ENCODE data around the gene RHOBTB1.

RHOBTB1 gene

DNA sequence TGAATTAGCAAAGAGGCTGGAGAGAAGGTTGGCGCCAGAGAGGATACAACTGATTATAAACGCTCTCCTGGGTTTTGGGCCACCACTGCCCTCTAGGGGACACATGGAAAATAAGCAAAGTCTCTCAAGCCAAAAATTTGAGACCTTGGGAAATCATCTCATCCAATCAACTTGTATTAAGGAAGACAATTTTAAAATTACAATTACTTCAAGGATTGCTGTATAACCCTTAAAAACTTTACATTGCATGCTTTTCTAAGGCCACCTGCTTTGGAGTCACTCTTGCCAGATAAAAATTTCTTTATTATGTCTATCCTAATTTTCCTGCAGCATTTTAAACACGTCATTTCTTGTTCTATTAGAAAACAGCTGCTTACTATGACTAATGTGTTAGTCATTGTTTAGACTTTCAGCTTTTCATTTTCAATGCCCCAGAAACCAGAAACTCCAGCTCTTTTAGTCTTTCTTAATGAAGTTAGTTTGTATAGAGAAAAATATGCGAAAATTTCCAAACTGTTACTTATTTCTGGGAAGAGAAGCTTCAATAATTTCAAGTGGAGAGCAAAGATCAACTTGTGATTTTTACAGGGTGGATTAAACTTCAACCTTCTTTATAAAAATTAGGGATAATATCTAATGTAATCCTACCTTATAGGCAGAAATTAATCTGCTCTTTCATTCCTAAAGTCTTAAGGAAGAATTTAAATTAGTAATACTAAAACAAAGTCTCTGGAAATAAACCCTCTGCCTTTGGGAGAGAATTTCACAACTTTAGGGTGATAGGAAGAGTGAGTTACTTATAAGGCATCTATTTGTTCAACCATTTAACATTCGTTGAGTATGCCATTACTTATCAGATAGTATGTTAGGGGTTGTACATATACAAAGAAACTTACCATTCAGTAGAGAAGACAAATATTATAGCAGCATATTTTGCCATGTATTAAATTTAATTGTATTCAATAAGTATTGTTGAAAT, 20.6 kb upstream of the RHOBTB1 start:
- Histone ChIP-seq H3K36me3 (ENCODE audit: control insufficient read depth in 2 of 2, insufficient read depth in 2 of 2, low read length in 2 of 2) (no peaks in the 10 kb centered on the region), H3K9ac (ENCODE audit: low read length in 2 of 2) (no peak overlapping the region), H3K4me1 (ENCODE audit: control insufficient read depth, insufficient read depth, low read length) (no peaks in the 10 kb centered on the region), H3K27me3 (ENCODE audit: control insufficient read depth in 1 of 2, insufficient read depth in 2 of 2, low read length in 2 of 2) (no peaks in the 10 kb centered on the region), H3K9me3 (ENCODE audit: control insufficient read depth in 2 of 2, low read length in 2 of 2) (no peaks in the 10 kb centered on the region), H3K4me3 (ENCODE audit: low read length in 2 of 2) (no peak overlapping the region), H3K27ac (ENCODE audit: low read length) (no peak overlapping the region)

GRCh38 chr10:60963441-60964256, 19.7 kb upstream of the RHOBTB1 start:
- no peak overlapping the region for H3K4me3 ChIP-seq (ENCODE audit: low read length in 2 of 2)

GRCh38 chr10:60962946-60963345, 19.0 kb upstream of the RHOBTB1 start:
- Histone ChIP-seq H3K27ac (ENCODE audit: low read length) (no peak overlapping the region), H3K9ac (ENCODE audit: low read length in 2 of 2) (no peak overlapping the region), H3K36me3 (ENCODE audit: control insufficient read depth in 2 of 2, insufficient read depth in 2 of 2, low read length in 2 of 2) (no peaks in the 10 kb centered on the region), H3K4me1 (ENCODE audit: control insufficient read depth, insufficient read depth, low read length) (no peaks in the 10 kb centered on the region), H3K4me3 (ENCODE audit: low read length in 2 of 2) (no peak overlapping the region), H3K9me3 (ENCODE audit: control insufficient read depth in 2 of 2, low read length in 2 of 2) (no peaks in the 10 kb centered on the region), H3K27me3 (ENCODE audit: control insufficient read depth in 1 of 2, insufficient read depth in 2 of 2, low read length in 2 of 2) (no peaks in the 10 kb centered on the region)

More at GRCh38 chr10:60963441-60964256, 19.7 kb upstream of the RHOBTB1 start:
- Histone ChIP-seq H3K9me3 (ENCODE audit: control insufficient read depth in 2 of 2, low read length in 2 of 2) (no peaks in the 10 kb centered on the region), H3K4me1 (ENCODE audit: control insufficient read depth, insufficient read depth, low read length) (no peaks in the 10 kb centered on the region), H3K36me3 (ENCODE audit: control insufficient read depth in 2 of 2, insufficient read depth in 2 of 2, low read length in 2 of 2) (no peaks in the 10 kb centered on the region), H3K9ac (ENCODE audit: low read length in 2 of 2) (no peak overlapping the region), H3K27me3 (ENCODE audit: control insufficient read depth in 1 of 2, insufficient read depth in 2 of 2, low read length in 2 of 2) (no peaks in the 10 kb centered on the region), H3K27ac (ENCODE audit: low read length) (no peak overlapping the region)

DNA sequence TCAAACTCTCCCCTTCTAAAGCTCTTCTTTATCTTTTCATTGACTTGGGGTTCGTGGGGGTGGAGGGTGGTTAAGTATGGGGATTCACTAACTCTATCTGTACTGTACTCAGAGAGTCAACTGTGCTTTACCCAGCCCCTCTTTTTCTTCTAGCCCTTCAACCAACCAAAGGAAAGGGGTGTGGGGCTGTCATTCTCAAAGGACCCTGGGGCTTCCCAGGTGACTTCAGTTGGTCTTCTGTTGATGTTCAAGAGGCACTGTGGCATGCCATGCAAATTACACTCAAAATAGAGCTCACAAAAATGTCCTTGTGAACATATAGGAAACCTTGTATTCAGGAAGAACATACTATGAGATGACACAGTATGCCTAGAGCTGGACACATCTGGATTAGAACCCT, 16.9 kb upstream of the RHOBTB1 start:
- Histone ChIP-seq H3K27ac (ENCODE audit: low read length) (no peak overlapping the region), H3K4me3 (ENCODE audit: low read length in 2 of 2) (no peak overlapping the region), H3K36me3 (ENCODE audit: control insufficient read depth in 2 of 2, insufficient read depth in 2 of 2, low read length in 2 of 2) (no peaks in the 10 kb centered on the region), H3K27me3 (ENCODE audit: control insufficient read depth in 1 of 2, insufficient read depth in 2 of 2, low read length in 2 of 2) (no peaks in the 10 kb centered on the region), H3K4me1 (ENCODE audit: control insufficient read depth, insufficient read depth, low read length) (no peaks in the 10 kb centered on the region), H3K9ac (ENCODE audit: low read length in 2 of 2) (no peak overlapping the region), H3K9me3 (ENCODE audit: control insufficient read depth in 2 of 2, low read length in 2 of 2) (no peaks in the 10 kb centered on the region)

DNA sequence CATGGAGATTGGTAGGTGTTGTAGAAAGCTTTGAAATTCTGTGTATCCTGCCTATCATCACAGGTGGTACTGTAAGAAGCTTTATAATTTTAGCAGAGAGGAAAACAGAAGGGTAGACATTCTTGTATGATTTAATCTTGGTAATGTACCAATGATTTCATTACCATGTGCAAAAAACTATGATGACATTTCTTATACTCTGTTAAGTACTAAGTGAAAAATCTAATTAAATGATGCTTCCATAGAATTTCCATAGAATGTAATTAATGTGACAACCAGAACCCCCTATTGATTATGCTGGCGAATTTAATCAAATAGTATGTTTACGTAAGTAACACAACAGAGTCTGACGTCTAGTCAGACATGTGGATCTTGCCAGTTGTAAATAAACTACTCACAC, 16.0 kb upstream of the RHOBTB1 start:
- Histone ChIP-seq H3K9ac (ENCODE audit: low read length in 2 of 2) (no peak overlapping the region), H3K36me3 (ENCODE audit: control insufficient read depth in 2 of 2, insufficient read depth in 2 of 2, low read length in 2 of 2) (no peaks in the 10 kb centered on the region), H3K4me1 (ENCODE audit: control insufficient read depth, insufficient read depth, low read length) (no peaks in the 10 kb centered on the region), H3K27me3 (ENCODE audit: control insufficient read depth in 1 of 2, insufficient read depth in 2 of 2, low read length in 2 of 2) (no peaks in the 10 kb centered on the region), H3K27ac (ENCODE audit: low read length) (no peak overlapping the region), H3K9me3 (ENCODE audit: control insufficient read depth in 2 of 2, low read length in 2 of 2) (no peaks in the 10 kb centered on the region), H3K4me3 (ENCODE audit: low read length in 2 of 2) (no peak overlapping the region)

- no peaks in the 10 kb centered on the region for H3K36me3 ChIP-seq (ENCODE audit: control insufficient read depth in 2 of 2, insufficient read depth in 2 of 2, low read length in 2 of 2)
- H3K4me1 ChIP-seq (ENCODE audit: control insufficient read depth, insufficient read depth, low read length), result no peaks in the 10 kb centered on the region
- no peaks in the 10 kb centered on the region for H3K9me3 ChIP-seq (ENCODE audit: control insufficient read depth in 2 of 2, low read length in 2 of 2)
- no peak overlapping the region for H3K27ac ChIP-seq (ENCODE audit: low read length)
- H3K9ac ChIP-seq (ENCODE audit: low read length in 2 of 2), result no peak overlapping the region
- no peaks in the 10 kb centered on the region for H3K27me3 ChIP-seq (ENCODE audit: control insufficient read depth in 1 of 2, insufficient read depth in 2 of 2, low read length in 2 of 2)
- H3K4me3 ChIP-seq (ENCODE audit: low read length in 2 of 2), result no peak overlapping the region
Observed at GRCh38 chr10:60958892-60959601, 15.1 kb upstream of the RHOBTB1 start.

DNA sequence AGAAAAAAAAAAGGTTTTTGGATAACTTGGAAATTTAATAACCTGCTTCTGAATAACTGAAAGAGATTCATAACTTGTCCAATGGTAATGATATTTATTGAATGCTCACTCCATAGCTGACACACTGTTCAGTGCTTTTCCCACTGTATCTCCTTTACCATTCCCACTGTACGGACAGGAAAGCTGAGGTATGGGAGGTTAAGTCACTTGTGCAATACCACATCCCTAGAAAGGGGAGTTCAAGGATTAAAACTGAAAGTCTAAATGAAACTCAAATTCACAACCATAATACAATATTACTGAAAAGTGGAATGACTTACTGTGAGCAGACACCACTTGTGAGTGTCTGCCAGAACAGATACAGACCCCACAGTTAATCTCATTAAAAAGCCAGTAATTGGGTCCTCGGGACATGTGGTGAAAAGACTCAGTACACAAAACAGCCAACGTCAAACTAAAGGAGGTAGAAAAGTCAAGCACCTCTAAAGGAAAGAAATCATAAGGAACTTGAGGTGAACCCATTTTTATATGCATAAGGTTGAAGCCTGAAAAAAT, 13.8 kb upstream of the RHOBTB1 start:
- Histone ChIP-seq H3K27me3 (ENCODE audit: control insufficient read depth in 1 of 2, insufficient read depth in 2 of 2, low read length in 2 of 2) (no peaks in the 10 kb centered on the region), H3K4me3 (ENCODE audit: low read length in 2 of 2) (no peak overlapping the region), H3K27ac (ENCODE audit: low read length) (no peak overlapping the region)

GRCh38 chr10:60955957-60956425, 12.0 kb upstream of the RHOBTB1 start:
- H3K4me1 ChIP-seq (ENCODE audit: control insufficient read depth, insufficient read depth, low read length), result no peaks in the 10 kb centered on the region
- H3K27me3 ChIP-seq (ENCODE audit: control insufficient read depth in 1 of 2, insufficient read depth in 2 of 2, low read length in 2 of 2), result no peaks in the 10 kb centered on the region
- no peaks in the 10 kb centered on the region for H3K36me3 ChIP-seq (ENCODE audit: control insufficient read depth in 2 of 2, insufficient read depth in 2 of 2, low read length in 2 of 2)
- no peak overlapping the region for H3K9ac ChIP-seq (ENCODE audit: low read length in 2 of 2)
- H3K4me3 ChIP-seq (ENCODE audit: low read length in 2 of 2), result no peak overlapping the region
- H3K27ac ChIP-seq (ENCODE audit: low read length), result no peak overlapping the region
- H3K9me3 ChIP-seq (ENCODE audit: control insufficient read depth in 2 of 2, low read length in 2 of 2), result no peaks in the 10 kb centered on the region

More for the DNA sequence above, 13.8 kb upstream of the RHOBTB1 start:
- Histone ChIP-seq H3K9ac (ENCODE audit: low read length in 2 of 2) (no peak overlapping the region), H3K9me3 (ENCODE audit: control insufficient read depth in 2 of 2, low read length in 2 of 2) (no peaks in the 10 kb centered on the region), H3K4me1 (ENCODE audit: control insufficient read depth, insufficient read depth, low read length) (no peaks in the 10 kb centered on the region), H3K36me3 (ENCODE audit: control insufficient read depth in 2 of 2, insufficient read depth in 2 of 2, low read length in 2 of 2) (no peaks in the 10 kb centered on the region)

DNA sequence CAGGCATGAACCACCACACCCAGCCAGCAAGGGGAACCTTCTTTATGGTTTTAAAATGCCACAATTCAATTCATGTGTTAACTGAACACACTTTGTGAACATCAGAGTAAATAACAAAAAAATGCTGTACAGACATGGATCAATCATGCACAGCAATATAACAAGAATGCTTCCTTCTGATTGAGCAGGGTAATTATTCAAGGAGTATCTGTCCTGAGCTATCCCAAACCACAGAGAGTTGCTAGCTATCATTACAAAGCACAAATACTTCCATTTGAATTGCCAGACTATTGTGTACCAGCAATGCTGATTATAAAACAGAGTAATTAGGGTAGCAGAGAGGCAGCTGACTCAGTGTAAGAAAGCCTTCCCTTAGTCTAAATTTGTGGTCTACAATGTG, 11.3 kb upstream of the RHOBTB1 start:
- Histone ChIP-seq H3K9me3 (ENCODE audit: control insufficient read depth in 2 of 2, low read length in 2 of 2) (no peaks in the 10 kb centered on the region), H3K36me3 (ENCODE audit: control insufficient read depth in 2 of 2, insufficient read depth in 2 of 2, low read length in 2 of 2) (no peaks in the 10 kb centered on the region), H3K27ac (ENCODE audit: low read length) (no peak overlapping the region), H3K4me3 (ENCODE audit: low read length in 2 of 2) (no peak overlapping the region), H3K9ac (ENCODE audit: low read length in 2 of 2) (no peak overlapping the region), H3K4me1 (ENCODE audit: control insufficient read depth, insufficient read depth, low read length) (no peaks in the 10 kb centered on the region), H3K27me3 (ENCODE audit: control insufficient read depth in 1 of 2, insufficient read depth in 2 of 2, low read length in 2 of 2) (no peaks in the 10 kb centered on the region)

DNA sequence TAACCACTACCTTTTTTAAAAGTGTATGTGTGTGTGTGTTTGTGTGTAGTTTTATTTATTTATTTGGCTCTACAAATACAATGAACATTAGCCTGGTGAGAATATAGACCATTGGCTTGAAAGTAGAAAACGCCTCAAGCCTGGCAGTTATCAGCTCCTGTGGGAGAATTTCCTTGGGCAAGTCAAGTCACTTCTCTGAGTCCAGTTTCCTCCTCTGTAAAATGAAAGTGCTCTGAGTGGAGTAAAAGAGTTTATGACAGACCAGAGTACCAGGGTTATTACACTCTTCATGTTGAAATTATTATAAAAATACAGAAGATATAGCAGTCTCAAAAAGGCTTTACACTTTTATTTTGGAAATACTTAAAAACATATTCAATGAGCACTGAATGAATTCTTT, 10.1 kb upstream of the RHOBTB1 start:
- Histone ChIP-seq H3K27me3 (ENCODE audit: control insufficient read depth in 1 of 2, insufficient read depth in 2 of 2, low read length in 2 of 2) (no peaks in the 10 kb centered on the region), H3K4me1 (ENCODE audit: control insufficient read depth, insufficient read depth, low read length) (no peaks in the 10 kb centered on the region), H3K36me3 (ENCODE audit: control insufficient read depth in 2 of 2, insufficient read depth in 2 of 2, low read length in 2 of 2) (no peaks in the 10 kb centered on the region), H3K9me3 (ENCODE audit: control insufficient read depth in 2 of 2, low read length in 2 of 2) (no peaks in the 10 kb centered on the region), H3K27ac (ENCODE audit: low read length) (no peak overlapping the region), H3K9ac (ENCODE audit: low read length in 2 of 2) (no peak overlapping the region), H3K4me3 (ENCODE audit: low read length in 2 of 2) (no peak overlapping the region)

All from stomach smooth muscle (tissue), 2 donors.